Activated CD8-positive, alpha-beta memory T cell treated with anti-CD3 and anti-CD28 coated beads for 36 hours (primary cell): Measurements from ENCODE around the gene RPS6KC1. TPM values are rescaled to one million over a fixed set of nuclear protein-coding genes. Genes with fewer than 3 reads are reported as not detected.
"Not testable (repeated sequence)": the region's sequence is repeated elsewhere in the genome, so short reads cannot be mapped to it uniquely, and the experiment has no call there.

Source experiments
- CTCF ChIA-PET: fragments of 350-600 bp; sonication (Branson Sonifier 250); formaldehyde crosslinking; loops from one replicate; lab custom pipeline; 2021; ENCODE audit warnings: antibody characterized with exemption; lab: Charles Lee
- POLR2A ChIA-PET: fragments of 350-600 bp; sonication (Branson Sonifier 250); formaldehyde crosslinking; loops from one replicate; lab custom pipeline; 2021; ENCODE audit warnings: antibody characterized with exemption; lab: Charles Lee
- total RNA-seq, 2 experiments: library from RNA; stranded (reverse); gene quantifications; one replicate each; pipeline ENCODE4 v1.2.3, GENCODE V29; 2021

The RPS6KC1 gene
- total RNA-seq, 2 experiments from 2014 or later: 5.6 TPM

DNA sequence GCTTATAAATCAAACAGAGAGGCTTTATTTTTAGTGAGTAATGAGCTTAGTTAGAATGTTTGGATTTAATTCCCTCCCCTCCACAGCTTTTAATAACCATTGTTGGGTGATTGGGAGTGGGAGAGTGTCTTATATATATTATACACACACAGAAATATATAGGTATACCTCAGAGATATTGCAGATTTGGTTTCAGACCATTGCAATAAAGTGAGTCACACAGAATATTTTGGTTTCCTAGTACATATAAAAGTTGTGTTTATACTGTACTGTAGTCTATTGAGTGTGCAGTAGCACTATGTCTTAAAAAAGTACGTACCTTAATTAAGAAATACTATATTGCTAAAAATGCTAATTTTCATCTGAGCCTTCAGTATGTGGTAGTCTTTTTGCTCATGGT, 44.4 kb downstream of the RPS6KC1 start:
- CTCF ChIA-PET: no interaction called here
- POLR2A ChIA-PET: interaction anchor here (0.6 kb wide), 1 partner anchor 1068 kb away, joined by 5 read pairs; no protein-coding TSS in a partner anchor

DNA sequence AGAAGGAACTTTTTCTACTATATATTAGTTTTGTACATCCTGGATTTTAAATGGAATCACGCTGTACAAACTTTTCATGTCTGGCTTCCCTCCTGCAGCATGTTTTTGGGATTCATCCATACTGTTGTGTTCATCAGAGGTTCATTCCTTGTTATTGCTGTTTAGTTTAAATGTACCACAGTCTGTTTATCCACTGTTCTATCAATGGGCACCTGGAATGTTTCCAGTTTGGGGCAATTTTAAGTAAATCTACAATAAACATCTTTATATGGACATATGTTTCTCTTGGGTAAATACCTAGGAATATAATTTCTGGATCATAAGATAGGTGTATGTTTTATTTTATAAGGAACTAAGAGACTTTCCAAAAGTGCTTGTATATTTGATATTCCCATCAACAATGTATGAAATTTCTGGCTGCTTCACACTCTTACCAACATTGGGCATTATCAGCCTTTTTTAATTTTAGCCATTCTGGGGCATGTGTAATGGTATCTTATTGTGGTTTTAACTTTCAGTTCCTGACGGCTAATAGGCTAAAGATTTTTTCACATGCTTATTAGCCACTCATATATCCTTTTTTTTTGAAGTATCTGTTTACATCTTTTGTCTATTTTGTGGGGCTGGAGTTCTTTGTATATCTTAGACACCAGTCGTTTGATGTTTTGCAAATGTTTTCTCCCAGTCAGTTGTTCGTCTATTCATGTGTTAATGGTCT, 48.8 kb downstream of the RPS6KC1 start:
- ChIA-PET CTCF (no interaction called here), POLR2A (no interaction called here)

DNA sequence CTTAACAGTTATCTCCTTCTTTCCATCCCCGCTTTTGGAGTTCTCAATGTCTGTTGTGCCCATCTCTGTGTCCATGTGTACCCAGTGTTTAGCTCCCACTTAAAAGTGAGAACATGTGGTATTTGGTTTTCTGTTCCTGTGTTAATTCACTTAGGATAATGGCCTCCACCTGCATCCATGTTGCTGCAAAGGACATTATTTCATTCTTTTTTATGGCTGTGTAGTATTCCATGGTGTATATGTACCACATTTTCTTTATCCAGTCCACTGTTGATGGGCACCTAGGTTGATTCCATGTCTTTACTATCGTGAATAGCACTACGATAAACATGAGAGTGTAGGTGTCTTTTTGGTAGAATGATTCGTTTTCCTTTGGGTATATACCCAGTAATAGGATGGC, 49.5 kb downstream of the RPS6KC1 start:
- POLR2A ChIA-PET: not testable (repeated sequence)

DNA sequence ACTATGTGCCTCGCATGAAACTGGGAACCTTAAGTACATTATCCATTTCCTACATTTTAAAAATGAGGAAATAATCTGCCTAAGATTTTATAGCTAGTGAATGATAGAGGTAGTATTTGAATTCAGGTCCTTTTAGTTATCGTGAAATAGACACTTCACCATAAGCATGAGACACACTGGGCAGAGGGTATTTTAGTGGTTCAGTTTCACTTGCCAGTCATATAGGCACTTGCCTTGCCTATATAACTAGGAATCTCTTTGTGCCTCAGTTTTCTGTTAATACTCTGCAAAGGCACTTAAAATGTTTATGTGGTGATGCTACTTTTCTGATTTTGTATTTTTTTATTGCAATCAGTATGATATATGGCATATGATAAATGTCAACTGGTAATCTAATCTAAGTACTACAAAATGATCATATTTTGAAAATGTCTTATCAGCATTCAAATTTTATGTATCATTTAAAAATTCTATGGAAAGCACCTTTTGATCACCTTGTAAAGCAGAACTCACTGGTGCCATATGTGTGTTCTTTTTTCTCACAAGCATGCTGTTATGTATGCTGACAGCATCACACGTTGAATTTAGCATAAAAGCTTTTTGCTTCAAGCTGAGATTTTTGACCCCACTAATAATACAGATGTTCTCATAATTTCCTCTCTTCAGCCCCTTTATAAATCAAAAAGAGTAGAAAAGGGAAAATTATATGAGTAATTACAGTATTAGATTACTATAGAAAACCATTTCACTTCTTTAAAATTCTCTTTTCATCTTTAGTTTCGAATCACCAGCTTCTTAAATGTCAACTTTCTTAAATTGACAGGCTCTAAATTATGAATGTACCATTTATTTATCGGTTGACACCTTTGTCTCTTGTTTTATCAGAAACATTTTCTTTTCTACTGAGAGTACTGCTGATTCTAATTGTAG, 52.6 kb downstream of the RPS6KC1 start:
- ChIA-PET POLR2A (no interaction called here), CTCF (no interaction called here)

More for the DNA sequence above, 49.5 kb downstream of the RPS6KC1 start:
- CTCF ChIA-PET: not testable (repeated sequence)

GRCh38 chr1:213104604-213105003, 53.6 kb downstream of the RPS6KC1 start:
- ChIA-PET CTCF (no interaction called here), POLR2A (no interaction called here)

DNA sequence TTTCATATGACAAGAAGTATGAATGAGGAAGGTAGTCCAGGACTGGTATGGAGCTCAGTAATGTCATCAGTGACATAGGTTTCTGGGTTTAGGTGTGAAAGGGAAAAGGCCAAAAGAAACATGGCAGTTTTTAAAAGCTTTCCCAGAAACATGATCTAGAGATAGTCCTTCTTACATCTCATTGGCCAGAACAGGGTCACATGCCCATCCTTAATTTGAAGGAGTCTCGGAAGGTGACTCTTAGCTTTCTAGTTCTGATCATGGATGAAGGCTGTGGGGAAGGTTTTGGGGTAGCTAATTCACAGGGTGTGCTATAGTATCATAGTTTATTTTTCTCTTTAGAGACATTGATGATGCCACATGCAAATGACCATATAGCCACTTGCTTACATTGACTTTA, 55.3 kb downstream of the RPS6KC1 start:
- POLR2A ChIA-PET: no interaction called here
- CTCF ChIA-PET: interaction anchor here (0.7 kb wide), 1 partner anchor 23 kb away, joined by 3 read pairs; no protein-coding TSS in a partner anchor

GRCh38 chr1:213107613-213108012, 56.6 kb downstream of the RPS6KC1 start:
- POLR2A ChIA-PET: no interaction called here
- CTCF ChIA-PET: interaction anchor here (1.1 kb wide), 1 partner anchor 16 kb away, joined by 3 read pairs; no protein-coding TSS in a partner anchor

GRCh38 chr1:213110349-213111300, 59.6 kb downstream of the RPS6KC1 start:
- ChIA-PET POLR2A (no interaction called here), CTCF (no interaction called here)

GRCh38 chr1:213111502-213111901, 60.5 kb downstream of the RPS6KC1 start:
- ChIA-PET POLR2A (no interaction called here), CTCF (no interaction called here)

GRCh38 chr1:213112723-213113122, 61.7 kb downstream of the RPS6KC1 start:
- CTCF ChIA-PET, POLR2A ChIA-PET: not testable (repeated sequence)

GRCh38 chr1:213117699-213118180, 66.7 kb downstream of the RPS6KC1 start:
- POLR2A ChIA-PET, CTCF ChIA-PET: not testable (repeated sequence)

DNA sequence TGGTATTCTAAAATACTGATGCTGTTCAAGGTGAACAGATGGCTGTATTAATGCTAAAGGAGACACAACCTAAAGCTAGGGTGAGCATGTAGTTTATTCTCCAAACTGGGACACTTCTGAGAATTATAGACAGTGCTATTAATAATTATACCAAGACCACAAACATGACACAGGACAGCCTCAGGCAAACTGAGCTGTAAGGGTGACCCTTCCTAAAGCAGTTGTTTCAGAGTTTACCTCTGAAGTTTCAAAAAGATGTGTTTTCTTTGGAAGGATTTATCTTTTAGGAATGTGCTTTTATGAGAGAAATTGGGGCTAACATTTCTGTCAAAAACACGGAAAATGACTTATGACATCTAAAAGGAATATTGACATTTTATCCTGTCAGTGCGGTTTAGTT, 68.8 kb downstream of the RPS6KC1 start:
- CTCF ChIA-PET: no interaction called here
- POLR2A ChIA-PET: no interaction called here

GRCh38 chr1:213120386-213120785, 69.3 kb downstream of the RPS6KC1 start:
- CTCF ChIA-PET: no interaction called here

GRCh38 chr1:213120961-213121360, 69.9 kb downstream of the RPS6KC1 start:
- ChIA-PET POLR2A (no interaction called here), CTCF (no interaction called here)

More at GRCh38 chr1:213120386-213120785, 69.3 kb downstream of the RPS6KC1 start:
- POLR2A ChIA-PET: no interaction called here

DNA sequence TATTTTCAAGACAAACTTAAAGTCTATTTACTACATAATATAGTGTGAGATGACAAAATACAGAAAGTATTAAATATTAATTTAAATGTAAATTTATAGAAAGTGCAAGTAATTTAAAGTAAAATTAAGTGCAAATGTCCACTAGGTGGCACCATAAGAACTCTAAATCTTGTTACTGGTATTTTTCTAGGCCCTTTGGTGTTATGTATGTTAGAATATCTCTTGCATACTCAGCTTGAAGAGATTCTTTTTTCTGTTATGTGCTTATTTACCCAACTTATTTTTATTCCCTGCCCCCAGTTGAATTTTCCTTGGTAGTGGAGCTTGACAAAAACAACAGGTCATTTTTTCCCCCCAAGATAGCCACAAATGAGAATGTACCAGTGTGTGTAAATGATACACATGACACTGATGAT, 71.5 kb downstream of the RPS6KC1 start:
- ChIA-PET POLR2A (no interaction called here), CTCF (interaction anchor here (1.1 kb wide), 1 partner anchor 281 kb away, joined by 3 read pairs; no protein-coding TSS in a partner anchor)

- POLR2A ChIA-PET: no interaction called here
- CTCF ChIA-PET: interaction anchor here (1.1 to 1.2 kb wide), 2 partner anchors 16 to 280 kb away, joined by 3 read pairs; no protein-coding TSS in a partner anchor
Measured at GRCh38 chr1:213123087-213123486, 72.0 kb downstream of the RPS6KC1 start.

DNA sequence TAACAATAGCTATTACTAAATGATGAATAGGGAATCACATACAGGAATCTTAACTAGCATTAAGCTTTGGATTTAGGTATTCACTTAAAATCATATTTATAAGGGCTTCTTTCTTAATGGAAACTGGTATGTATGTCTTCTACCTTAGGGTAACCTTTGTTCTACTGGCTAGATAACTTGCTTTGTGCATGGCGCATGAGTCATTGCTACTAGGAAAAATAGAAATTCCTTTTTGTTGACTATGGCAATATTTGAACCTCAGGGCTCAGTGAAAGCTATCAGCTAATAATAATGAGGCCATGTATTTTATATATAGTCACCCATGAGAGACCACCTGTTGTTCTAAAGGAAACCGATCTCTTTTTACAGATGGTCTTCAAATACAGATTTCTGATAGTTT, 72.5 kb downstream of the RPS6KC1 start:
- ChIA-PET CTCF (interaction anchor here (1.1 to 1.2 kb wide), 2 partner anchors 16 to 280 kb away, joined by 3 read pairs; no protein-coding TSS in a partner anchor), POLR2A (no interaction called here)

GRCh38 chr1:213124590-213124989, 73.5 kb downstream of the RPS6KC1 start:
- CTCF ChIA-PET: no interaction called here
- POLR2A ChIA-PET: interaction anchor here (0.5 kb wide), 1 partner anchor 48 kb away, joined by 3 read pairs; no protein-coding TSS in a partner anchor

- CTCF ChIA-PET: no interaction called here
- POLR2A ChIA-PET: no interaction called here
Measured at GRCh38 chr1:213125643-213126042, 74.6 kb downstream of the RPS6KC1 start.
